Measurements from ENCODE around the gene SFSWAP. TPM values are rescaled to one million over a fixed set of nuclear protein-coding genes. Genes with fewer than 3 reads are reported as not detected.
A peak's percentile ranks its signal among the peaks of the same experiment; 100 is the strongest.

The SFSWAP gene
- total RNA-seq, 1 experiment from 2014 or later = 50.4 TPM

- peaks cover 37 to 49% of the 10 kb centered on the region in 2 experiments for H3K36me3 ChIP-seq (ENCODE audit: control insufficient read depth in 1 of 2, insufficient read depth in 2 of 2, low read length in 2 of 2)
- POLR2A ChIA-PET = no interaction called here
- CTCF ChIA-PET = no interaction called here
These were observed 24.2 kb downstream of the SFSWAP start for GRCh38 chr12:131735153-131735456.

GRCh38 chr12:131735476-131736445 lies 24.9 kb downstream of the SFSWAP start:
- H3K36me3 ChIP-seq (ENCODE audit: control insufficient read depth in 1 of 2, insufficient read depth in 2 of 2, low read length in 2 of 2) = peaks cover 31 to 49% of the 10 kb centered on the region in 2 experiments
- intact Hi-C loops (cut with micrococcal nuclease) = no loop called here
- no TSS peak for BruUV-seq (replicated peaks)

More at GRCh38 chr12:131735153-131735456, 24.2 kb downstream of the SFSWAP start:
- Histone ChIP-seq H3K9me2 (ENCODE audit: insufficient read depth) (no peaks in the 10 kb centered on the region), H4K20me1 (ENCODE audit: insufficient read depth) (no peaks in the 10 kb centered on the region), H3K79me2 (ENCODE audit: insufficient read depth, low read length) (peaks cover 21% of the 10 kb centered on the region), H3K27ac (ENCODE audit: low read depth, low read length) (no peak overlapping the region), H3K4me3 (replicated peaks in 1 of 2; ENCODE audit: low read depth in 1 of 2, low read length in 2 of 2) (no peak overlapping the region), H3K4me1 (ENCODE audit: control insufficient read depth in 1 of 2, insufficient read depth in 2 of 2, low read length in 2 of 2) (peaks cover 15 to 28% of the 10 kb centered on the region in 2 experiments), H3K4me2 (ENCODE audit: low read length) (no peak overlapping the region), H2AFZ (ENCODE audit: low read depth, low read length, poor library complexity, severe bottlenecking) (no peak overlapping the region), H3K9me3 (ENCODE audit: control insufficient read depth in 1 of 2, insufficient read depth in 1 of 2, low read depth in 1 of 2, low read length in 2 of 2) (no peaks in the 10 kb centered on the region), H3K27me3 (ENCODE audit: insufficient read depth, low read length) (no peaks in the 10 kb centered on the region), H3K9ac (ENCODE audit: low read length) (no peak overlapping the region)
- DNase-seq (ENCODE audit: low read depth, low spot score) (no peak), ATAC-seq (no peak)
- TF ChIP-seq FOSL1 (IDR thresholded peaks at IDR 0.05; ENCODE audit: low read depth) (no peak), EGR1 (IDR thresholded peaks at IDR 0.05; ENCODE audit: low read depth) (no peak)
- RAD21 ChIA-PET (ENCODE audit: low non-redundant PET in 1 of 2, low total read pairs in 2 of 2, uncharacterized antibody in 2 of 2, unreplicated experiment in 2 of 2) = no interaction called here
- no TSS peak for BruUV-seq (replicated peaks)
- intact Hi-C loops (cut with micrococcal nuclease) = no loop called here

More at GRCh38 chr12:131735476-131736445, 24.9 kb downstream of the SFSWAP start:
- Histone ChIP-seq H3K79me2 (ENCODE audit: insufficient read depth, low read length) (peaks cover 22% of the 10 kb centered on the region), H3K4me1 (ENCODE audit: control insufficient read depth in 1 of 2, insufficient read depth in 2 of 2, low read length in 2 of 2) (peaks cover 15 to 28% of the 10 kb centered on the region in 2 experiments), H3K9me2 (ENCODE audit: insufficient read depth) (no peaks in the 10 kb centered on the region), H3K4me3 (replicated peaks in 1 of 2; ENCODE audit: low read depth in 1 of 2, low read length in 2 of 2) (no peak overlapping the region), H2AFZ (ENCODE audit: low read depth, low read length, poor library complexity, severe bottlenecking) (no peak overlapping the region), H3K4me2 (ENCODE audit: low read length) (no peak overlapping the region), H3K9ac (ENCODE audit: low read length) (no peak overlapping the region), H3K9me3 (ENCODE audit: control insufficient read depth in 1 of 2, insufficient read depth in 1 of 2, low read depth in 1 of 2, low read length in 2 of 2) (no peaks in the 10 kb centered on the region), H3K27ac (ENCODE audit: low read depth, low read length) (peak overlapping the region; percentile 70; the same call in 1 of the 2 replicates), H3K27me3 (ENCODE audit: insufficient read depth, low read length) (no peaks in the 10 kb centered on the region), H4K20me1 (ENCODE audit: insufficient read depth) (no peaks in the 10 kb centered on the region)
- ChIA-PET CTCF (no interaction called here), RAD21 (ENCODE audit: low non-redundant PET in 1 of 2, low total read pairs in 2 of 2, uncharacterized antibody in 2 of 2, unreplicated experiment in 2 of 2) (no interaction called here), POLR2A (no interaction called here)
- DNase-seq (ENCODE audit: low read depth, low spot score) = no peak
- no peak for ATAC-seq
- TF ChIP-seq MAX (IDR thresholded peaks at IDR 0.05) = no peak
- TF ChIP-seq SP1 (IDR thresholded peaks at IDR 0.05; ENCODE audit: low read depth) = no peak
- no peak for TF ChIP-seq EGR1 (IDR thresholded peaks at IDR 0.05; ENCODE audit: low read depth)
- TF ChIP-seq YY1 (IDR thresholded peaks at IDR 0.05; ENCODE audit: extremely low read depth, insufficient replicate concordance, low read depth, low read length) = no peak
- no peak for TF ChIP-seq ZFX (IDR thresholded peaks at IDR 0.05)
- TF ChIP-seq JUND (IDR thresholded peaks at IDR 0.05) = no peak
- TF ChIP-seq CEBPB (IDR thresholded peaks at IDR 0.05; ENCODE audit: low read depth) = no peak
- no peak for TF ChIP-seq FOSL1 (IDR thresholded peaks at IDR 0.05; ENCODE audit: low read depth)
- TF ChIP-seq ZNF274 (IDR thresholded peaks at IDR 0.05; ENCODE audit: low read depth, low read length) = no peak
- TF ChIP-seq CBX3 (IDR thresholded peaks at IDR 0.05; ENCODE audit: low read depth) = no peak
- no peak for TF ChIP-seq RAD21 (IDR thresholded peaks at IDR 0.05; ENCODE audit: low read depth)
- TF ChIP-seq SIN3A (IDR thresholded peaks at IDR 0.05; ENCODE audit: low read depth) = no peak
